CD4-positive, alpha-beta T cell treated with Interleukin-15 for 1 hour (primary cell): ENCODE data around the gene ADM2.
A peak's percentile ranks its signal among the peaks of the same experiment; 100 is the strongest.
"Not testable (repeated sequence)": the region's sequence is repeated elsewhere in the genome, so short reads cannot be mapped to it uniquely, and the experiment has no call there.

ENCODE experiments used
- DNase-seq: peaks from one replicate; pipeline ENCODE4 v3.0.0-alpha.2; 2020

Gene ADM2

DNA sequence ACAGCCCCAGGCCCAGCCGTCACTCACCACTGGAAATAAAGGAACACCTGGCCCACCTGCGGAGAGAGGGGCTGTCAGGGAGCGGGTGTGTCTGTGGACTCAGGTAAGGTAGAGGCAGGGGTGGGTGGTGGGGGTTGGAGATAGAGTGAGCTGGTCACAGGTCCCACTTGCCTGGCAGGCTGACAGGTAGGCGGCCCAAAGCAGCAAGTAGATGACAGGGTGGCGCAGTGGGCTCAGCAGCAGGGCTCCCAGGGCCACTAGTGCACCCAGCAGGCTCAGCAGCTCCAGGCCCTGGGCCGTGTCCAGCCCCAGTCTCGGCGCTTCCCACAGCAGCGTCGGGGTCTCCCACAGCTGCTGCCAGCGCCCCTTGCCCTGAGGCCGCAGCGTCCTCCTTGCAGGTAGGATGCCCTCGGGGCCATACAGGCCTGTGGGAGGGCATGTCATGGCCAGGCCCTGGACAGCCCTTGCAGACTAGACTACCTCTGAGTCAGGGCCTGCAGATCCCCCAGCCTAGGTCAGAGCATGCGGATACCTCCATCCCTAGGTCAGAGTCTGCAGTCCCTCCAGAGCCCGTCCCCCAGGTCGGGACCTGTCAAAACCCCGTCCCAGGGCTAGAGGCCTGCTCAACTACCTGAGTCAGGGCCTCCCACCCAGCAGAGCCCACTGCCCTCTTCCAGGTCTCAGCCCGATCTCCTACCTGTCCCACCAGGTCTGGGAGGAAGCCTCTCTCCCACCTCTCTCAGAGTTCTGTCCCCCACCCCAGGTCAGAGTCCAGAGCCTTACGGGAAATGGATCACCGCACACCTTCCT is 25.5 kb downstream of the ADM2 start:
- DNase-seq, result no peak

DNA sequence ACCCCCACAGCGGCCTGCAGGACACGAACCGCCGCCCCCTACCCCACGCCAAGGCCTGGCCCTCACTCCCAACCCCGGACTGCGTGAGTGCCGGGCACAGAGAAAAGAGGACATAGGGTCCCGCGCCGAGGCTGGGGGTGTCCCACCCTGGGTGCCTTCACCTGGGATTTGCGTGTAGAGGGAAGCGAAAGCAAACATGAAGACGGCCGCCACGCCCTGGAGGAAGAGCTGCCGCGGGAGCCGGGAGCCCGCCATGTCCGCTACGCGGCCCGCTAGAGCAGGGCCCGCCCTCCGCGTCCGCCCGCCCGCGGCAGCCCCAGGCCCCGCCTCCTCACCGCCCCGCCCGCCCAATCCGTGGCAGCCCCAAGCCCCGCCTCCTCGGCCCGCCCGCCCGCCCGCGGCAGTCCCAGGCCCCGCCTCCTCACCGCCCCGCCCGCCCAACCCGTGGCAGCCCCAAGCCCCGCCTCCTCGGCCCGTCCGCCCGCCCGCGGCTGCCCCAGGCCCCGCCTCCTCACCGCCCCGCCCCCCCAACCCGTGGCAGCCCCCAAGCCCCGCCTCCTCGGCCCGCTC is 26.2 kb downstream of the ADM2 start, which contains the start of gene LMF2:
TSS of gene LMF2 (minus strand) at position 282 of the 570 bp plus-strand sequence. CDS start at position 255, 27 bp downstream.
- DNase-seq, result peak; percentile 93

GRCh38 chr22:50507991-50508884 is 26.9 kb downstream of the ADM2 start, which contains the start of gene NCAPH2:
TSS of gene NCAPH2 (plus strand) at chr22:50508224. CDS start at chr22:50508338, 114 bp downstream.
- DNase-seq, result peak; percentile 97

GRCh38 chr22:50508897-50509296 is 27.6 kb downstream of the ADM2 start:
- no peak for DNase-seq

- DNase-seq, result no peak
Observed at GRCh38 chr22:50513175-50513574, 31.8 kb downstream of the ADM2 start.

DNA sequence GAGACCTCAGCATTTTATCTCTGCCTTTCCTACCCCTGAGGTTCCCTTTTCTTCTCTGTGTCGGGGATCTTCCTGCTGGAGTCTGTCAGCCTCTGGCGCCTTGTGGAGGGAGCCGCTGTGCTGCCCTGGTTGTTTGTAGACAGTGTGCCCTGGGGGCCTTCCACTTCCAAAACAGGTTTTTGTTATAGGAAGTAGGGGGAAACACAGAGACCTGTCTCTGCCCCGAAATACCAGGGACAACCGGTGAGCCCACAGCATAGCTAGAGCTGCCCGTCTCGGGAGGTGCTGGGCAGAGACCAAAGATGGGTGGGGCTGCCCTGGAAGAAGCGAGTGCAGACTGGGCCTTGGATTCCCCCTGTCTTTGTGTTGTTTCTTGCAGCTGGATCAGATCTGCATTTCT is 34.7 kb downstream of the ADM2 start:
- DNase-seq, result no peak

GRCh38 chr22:50516891-50517290 is 35.5 kb downstream of the ADM2 start:
- no peak for DNase-seq

DNA sequence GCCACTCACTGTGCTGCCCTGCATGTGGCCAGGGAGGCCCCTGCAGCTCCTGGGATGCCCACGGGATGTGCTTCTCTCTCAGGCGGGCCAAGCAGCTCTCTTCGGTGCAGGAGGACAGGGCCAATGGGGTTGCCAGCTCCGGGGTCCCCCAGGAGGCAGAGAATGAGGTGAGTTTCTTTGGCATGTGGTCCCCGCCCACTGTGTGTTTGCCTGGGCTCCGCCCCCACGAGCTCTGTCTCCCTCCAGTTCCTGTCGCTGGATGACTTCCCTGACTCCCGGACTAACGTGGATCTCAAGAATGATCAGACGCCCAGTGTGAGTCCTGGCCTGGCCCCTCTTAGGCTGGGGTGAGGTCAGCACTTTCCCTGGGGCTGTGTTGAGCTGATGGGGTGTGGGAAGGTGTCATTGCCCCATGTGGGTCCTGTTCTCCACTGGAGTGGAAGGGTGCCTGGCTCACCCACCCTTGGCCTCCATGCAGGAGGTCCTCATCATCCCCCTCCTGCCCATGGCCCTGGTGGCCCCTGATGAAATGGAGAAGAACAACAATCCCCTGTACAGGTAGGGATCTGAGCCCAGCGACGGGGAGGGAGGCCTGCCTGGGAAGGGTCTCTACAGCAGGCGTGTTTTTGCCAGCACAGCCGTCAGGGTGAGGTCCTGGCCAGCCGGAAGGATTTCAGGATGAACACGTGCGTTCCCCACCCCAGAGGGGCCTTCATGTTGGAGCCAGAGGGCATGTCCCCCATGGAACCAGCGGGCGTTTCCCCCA is 36.3 kb downstream of the ADM2 start:
- DNase-seq, result no peak

- no peak for DNase-seq
Observed at GRCh38 chr22:50518606-50519005, 37.3 kb downstream of the ADM2 start.

- DNase-seq, result no peak
Observed at GRCh38 chr22:50519151-50519550, 37.8 kb downstream of the ADM2 start.

GRCh38 chr22:50520184-50520583 is 38.8 kb downstream of the ADM2 start:
- DNase-seq, result not testable (repeated sequence)

DNA sequence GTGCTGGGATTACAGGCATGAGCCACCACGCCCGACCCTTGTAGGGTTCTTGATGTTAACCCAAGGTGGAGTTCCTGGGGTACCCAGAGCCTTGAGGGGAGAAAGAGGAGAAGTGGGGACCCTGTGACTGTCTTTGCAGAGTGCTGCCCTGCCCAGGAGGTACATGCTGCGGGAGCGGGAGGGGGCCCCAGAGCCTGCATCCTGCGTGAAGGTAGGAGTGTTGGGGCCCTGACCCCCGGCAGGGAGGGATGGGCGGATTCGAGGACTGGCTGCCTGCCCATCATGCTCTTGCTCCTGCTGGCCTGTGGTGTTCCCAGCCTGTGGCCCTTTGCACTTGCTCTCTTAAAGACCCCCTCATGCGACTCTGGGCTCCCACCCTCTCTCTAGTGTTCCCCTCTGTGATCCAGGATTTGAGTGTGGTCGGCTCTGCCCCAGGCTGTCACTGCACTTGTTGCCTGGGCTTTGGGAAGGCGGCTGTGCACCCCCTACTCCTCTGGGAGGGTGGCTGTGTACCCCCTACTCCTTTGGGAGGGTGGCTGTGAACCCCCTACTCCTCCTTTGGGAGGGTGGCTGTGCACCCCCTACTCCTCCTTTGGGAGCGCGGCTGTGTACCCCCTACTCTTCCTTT is 39.6 kb downstream of the ADM2 start:
- DNase-seq, result no peak

- no peak for DNase-seq
Observed at GRCh38 chr22:50521710-50522109, 40.4 kb downstream of the ADM2 start.

DNA sequence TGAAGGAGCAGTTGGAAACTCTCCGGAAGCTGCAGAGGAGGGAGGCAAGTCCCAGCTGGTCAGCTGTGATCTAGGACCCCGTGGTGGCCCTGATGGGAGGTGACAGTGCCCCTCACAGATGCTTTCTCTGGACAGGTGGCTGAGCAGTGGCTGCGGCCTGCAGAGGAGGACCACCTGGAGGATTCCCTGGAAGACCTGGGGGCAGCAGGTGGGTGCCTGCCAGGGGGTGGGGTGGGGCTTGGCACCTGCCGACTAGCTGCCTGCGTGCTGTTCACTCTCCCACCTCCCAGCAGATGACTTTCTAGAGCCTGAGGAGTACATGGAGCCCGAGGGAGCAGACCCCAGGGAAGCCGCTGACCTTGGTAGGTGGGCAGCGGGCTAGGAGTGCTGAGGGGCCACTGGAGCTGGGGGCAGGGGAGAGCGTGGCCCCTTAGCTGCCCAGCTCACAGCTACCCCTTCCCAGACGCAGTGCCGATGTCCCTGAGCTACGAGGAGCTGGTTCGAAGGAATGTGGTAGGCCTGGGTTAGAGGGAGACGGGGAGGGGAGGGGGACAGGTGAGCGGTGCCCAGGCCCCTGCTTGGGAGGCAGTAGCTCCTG is 41.0 kb downstream of the ADM2 start:
- DNase-seq, result no peak

DNA sequence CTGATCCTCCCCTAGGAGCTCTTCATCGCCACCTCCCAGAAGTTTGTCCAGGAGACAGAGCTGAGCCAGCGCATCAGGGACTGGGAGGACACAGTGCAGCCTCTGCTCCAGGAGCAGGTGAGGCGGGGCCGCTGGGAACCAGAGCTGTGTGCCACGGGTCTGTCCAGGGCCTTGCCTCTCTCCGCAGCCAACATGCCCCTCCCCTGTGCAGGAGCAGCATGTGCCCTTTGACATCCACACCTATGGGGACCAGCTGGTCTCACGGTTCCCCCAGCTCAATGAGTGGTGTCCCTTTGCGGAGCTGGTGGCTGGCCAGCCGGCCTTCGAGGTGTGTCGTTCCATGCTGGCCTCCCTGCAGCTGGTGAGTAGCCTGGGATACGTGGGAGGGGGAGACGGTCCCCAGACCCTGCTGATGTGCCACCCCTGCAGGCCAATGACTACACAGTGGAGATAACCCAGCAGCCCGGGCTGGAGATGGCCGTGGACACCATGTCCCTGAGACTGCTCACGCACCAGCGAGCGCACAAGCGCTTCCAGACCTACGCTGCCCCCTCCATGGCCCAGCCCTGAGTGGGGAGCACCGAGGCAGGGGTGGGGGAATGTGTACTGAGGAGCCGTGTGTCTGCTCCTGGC is 41.6 kb downstream of the ADM2 start:
- no peak for DNase-seq

DNA sequence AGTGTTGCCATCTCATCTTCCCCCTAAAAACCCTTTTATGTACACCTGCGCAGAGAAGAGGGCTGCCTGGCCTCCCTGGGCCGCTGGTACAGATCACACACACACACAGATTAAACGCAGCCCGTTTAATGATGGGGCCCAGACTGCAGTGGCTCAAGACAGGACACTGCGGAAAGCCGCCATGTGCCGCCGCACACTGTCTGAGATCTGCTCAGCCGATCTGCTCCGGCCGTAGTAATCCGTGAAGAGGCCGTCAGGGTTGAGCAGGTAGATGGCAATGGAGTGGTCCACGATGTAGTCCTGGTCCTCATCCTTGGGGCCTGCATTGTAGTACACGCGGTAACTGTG is 42.1 kb downstream of the ADM2 start:
- no peak for DNase-seq

DNA sequence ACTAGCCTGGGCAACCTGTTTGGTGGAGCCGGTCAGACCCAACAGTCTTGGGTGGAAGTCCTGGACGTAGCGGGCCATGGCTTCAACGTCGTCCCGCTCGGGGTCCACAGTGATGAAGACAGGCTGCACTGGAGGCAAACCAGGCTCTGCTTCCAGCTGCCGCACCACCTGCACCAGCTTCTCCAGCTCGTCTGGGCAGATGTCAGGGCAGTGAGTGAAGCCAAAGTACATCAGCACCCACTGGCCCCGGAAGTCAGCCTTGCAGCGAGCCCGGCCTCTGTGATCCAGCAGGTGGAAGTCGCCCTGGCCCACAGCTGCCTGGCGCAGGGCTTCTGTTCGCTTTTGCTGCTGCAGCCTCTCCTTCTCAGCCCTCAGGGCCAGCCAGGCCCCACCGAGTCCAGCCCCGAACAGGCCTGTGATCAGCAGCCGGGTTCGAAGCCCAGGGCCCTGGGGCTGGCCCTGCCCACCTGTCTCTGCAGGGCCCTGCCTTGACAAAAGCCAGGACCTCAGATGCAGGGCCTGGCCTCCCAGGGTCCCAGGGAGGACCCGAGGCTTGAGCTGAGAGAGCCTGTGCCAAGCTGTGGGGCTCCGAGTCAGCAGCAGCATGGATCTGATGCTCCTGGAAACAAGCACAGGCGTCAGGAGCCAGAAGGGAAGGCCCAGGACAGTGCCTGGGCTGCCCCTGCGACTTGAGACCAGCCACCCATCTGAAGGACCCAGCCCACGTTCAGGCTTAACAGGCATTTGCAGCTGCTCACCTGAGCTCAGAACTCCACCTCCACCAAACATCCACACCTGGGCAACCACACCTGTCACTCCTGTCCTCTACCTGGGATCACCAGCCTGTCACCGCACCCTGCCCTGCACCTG is 42.7 kb downstream of the ADM2 start:
- no peak for DNase-seq

DNA sequence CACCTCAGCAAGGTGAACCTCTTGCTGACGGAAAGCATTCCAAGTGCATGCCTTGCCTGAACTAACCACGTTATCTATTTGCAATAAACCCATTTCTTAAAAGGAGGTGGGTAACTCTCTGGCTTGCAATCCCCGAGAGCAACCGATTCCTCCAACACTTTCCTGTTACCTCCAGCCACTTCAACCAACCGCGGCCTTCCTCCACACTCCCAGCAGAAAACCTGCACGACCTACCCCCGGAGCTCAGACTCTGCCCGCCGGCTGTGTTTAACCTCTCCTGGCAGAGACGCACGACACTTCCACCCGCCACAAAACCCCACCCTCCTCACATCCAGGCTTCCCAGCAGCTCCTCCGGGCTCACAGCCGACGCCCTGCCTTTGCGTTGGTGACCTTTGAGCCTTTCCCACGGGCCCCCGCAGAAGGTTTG is 43.3 kb downstream of the ADM2 start:
- DNase-seq, result no peak

- peak; percentile 97 for DNase-seq
Observed at GRCh38 chr22:50525104-50525857, 43.9 kb downstream of the ADM2 start, which contains the start of gene SCO2. TSS of gene SCO2 (minus strand) at chr22:50525598. CDS start at chr22:50524411, 1,187 bp downstream.

- DNase-seq, result no peak
Observed at GRCh38 chr22:50525858-50526107, 44.4 kb downstream of the ADM2 start.
